HG03439 (cell line): ENCODE data around the gene RSPH10B2.
"Not testable (repeated sequence)": the region's sequence is repeated elsewhere in the genome, so short reads cannot be mapped to it uniquely, and the experiment has no call there.

ENCODE experiments used
- ATAC-seq: cut with Tn5 transposase; IDR thresholded peaks from one replicate; pipeline ENCODE4 v1.9.1; 2021; ENCODE audit warnings: mild to moderate bottlenecking, moderate library complexity; ENCODE audit not compliant: unreplicated experiment

Gene RSPH10B2

GRCh38 chr7:6781581-6781980, 27.7 kb downstream of the RSPH10B2 start:
- not testable (repeated sequence) for ATAC-seq

- not testable (repeated sequence) for ATAC-seq
These were observed 35.5 kb downstream of the RSPH10B2 start for GRCh38 chr7:6789353-6789752.

- ATAC-seq: not testable (repeated sequence)
These were observed 38.4 kb downstream of the RSPH10B2 start for GRCh38 chr7:6792113-6792872.

- ATAC-seq: not testable (repeated sequence)
These were observed 40.4 kb downstream of the RSPH10B2 start for GRCh38 chr7:6794276-6794675.

GRCh38 chr7:6797218-6797617, 43.3 kb downstream of the RSPH10B2 start:
- not testable (repeated sequence) for ATAC-seq

- not testable (repeated sequence) for ATAC-seq
These were observed 44.1 kb downstream of the RSPH10B2 start for GRCh38 chr7:6798047-6798446.

GRCh38 chr7:6799887-6800286, 46.0 kb downstream of the RSPH10B2 start:
- not testable (repeated sequence) for ATAC-seq

GRCh38 chr7:6800331-6800730, 46.4 kb downstream of the RSPH10B2 start:
- not testable (repeated sequence) for ATAC-seq

- ATAC-seq: not testable (repeated sequence)
These were observed 53.6 kb downstream of the RSPH10B2 start for GRCh38 chr7:6807393-6807918.

- not testable (repeated sequence) for ATAC-seq
These were observed 54.1 kb downstream of the RSPH10B2 start for GRCh38 chr7:6807959-6808358.

GRCh38 chr7:6813011-6813410, 59.1 kb downstream of the RSPH10B2 start:
- not testable (repeated sequence) for ATAC-seq

GRCh38 chr7:6815470-6815869, 61.6 kb downstream of the RSPH10B2 start:
- not testable (repeated sequence) for ATAC-seq

- ATAC-seq: not testable (repeated sequence)
These were observed 67.7 kb downstream of the RSPH10B2 start for GRCh38 chr7:6821622-6822021.

- peak; percentile 38 for ATAC-seq
These were observed 71.6 kb downstream of the RSPH10B2 start for GRCh38 chr7:6825236-6826125.

GRCh38 chr7:6826151-6826550, 72.2 kb downstream of the RSPH10B2 start, which contains the start of gene CCZ1B:
Gene CCZ1B (minus strand): TSS chr7:6826275. CDS start chr7:6826197, 78 bp downstream.
- ATAC-seq: peak; percentile 97

- ATAC-seq: not testable (repeated sequence)
These were observed 73.3 kb downstream of the RSPH10B2 start for GRCh38 chr7:6827180-6827579.

- not testable (repeated sequence) for ATAC-seq
These were observed 75.7 kb downstream of the RSPH10B2 start for GRCh38 chr7:6829616-6830015.

GRCh38 chr7:6830026-6830425, 76.1 kb downstream of the RSPH10B2 start:
- ATAC-seq: not testable (repeated sequence)

GRCh38 chr7:6831018-6831725, 77.3 kb downstream of the RSPH10B2 start:
- no peak for ATAC-seq

GRCh38 chr7:6833636-6834035, 79.7 kb downstream of the RSPH10B2 start:
- no peak for ATAC-seq

GRCh38 chr7:6835521-6835920, 81.6 kb downstream of the RSPH10B2 start:
- ATAC-seq: not testable (repeated sequence)
